Measurements from ENCODE around the gene CCDC152. TPM values are rescaled to one million over a fixed set of nuclear protein-coding genes. Genes with fewer than 3 reads are reported as not detected.
A peak's percentile ranks its signal among the peaks of the same experiment; 100 is the strongest.

The CCDC152 gene
- total RNA-seq (2021; ENCODE audit: unreplicated experiment) = not detected
- 0.14 TPM in 1 of 2 replicates, not detected in the other for polyA plus RNA-seq (2012)
- Bru-seq, nascent RNA = percentile 4 among the genes with signal in this experiment
- BruChase-seq, experiment 1, labeled RNA remaining after a 6-hour chase = percentile 4 among the genes with signal in this experiment
- percentile 2 among the genes with signal in this experiment for BruChase-seq, experiment 2, labeled RNA remaining after a 2-hour chase
- long read RNA-seq = 0 reads

GRCh38 chr5:42756606-42757601 lies at the start of gene CCDC152:
Gene CCDC152, plus strand, starts transcription at chr5:42756818. Its CDS starts 2,304 bp downstream, at chr5:42759122.
- H2AFZ ChIP-seq (ENCODE audit: low read depth, low read length, poor library complexity, severe bottlenecking) = no peak within 1 kb of the TSS
- POLR2A ChIA-PET = no interaction called here

More at GRCh38 chr5:42756606-42757601, at the start of gene CCDC152:
- DNase-seq (ENCODE audit: low read depth, low spot score) (no peak), ATAC-seq (no peak)
- intact Hi-C loops (cut with micrococcal nuclease) = no loop called here
- no TSS peak for BruUV-seq (replicated peaks)
- ChIA-PET RAD21 (ENCODE audit: low non-redundant PET in 1 of 2, low total read pairs in 2 of 2, uncharacterized antibody in 2 of 2, unreplicated experiment in 2 of 2) (no interaction called here), CTCF (no interaction called here)
- H3K9ac ChIP-seq (ENCODE audit: low read length) = no peak within 1 kb of the TSS
- H3K79me2 ChIP-seq (ENCODE audit: insufficient read depth, low read length) = no peaks in the 10 kb centered on the region
- no peaks in the 10 kb centered on the region for H3K9me2 ChIP-seq (ENCODE audit: insufficient read depth)
- no peaks in the 10 kb centered on the region for H3K36me3 ChIP-seq (ENCODE audit: control insufficient read depth in 1 of 2, insufficient read depth in 2 of 2, low read length in 2 of 2)
- no peak within 1 kb of the TSS for H3K4me3 ChIP-seq (replicated peaks in 1 of 2; ENCODE audit: low read depth in 1 of 2, low read length in 2 of 2)
- H3K9me3 ChIP-seq (ENCODE audit: control insufficient read depth in 1 of 2, insufficient read depth in 1 of 2, low read depth in 1 of 2, low read length in 2 of 2) = no peaks in the 10 kb centered on the region
- H3K4me1 ChIP-seq (ENCODE audit: control insufficient read depth in 1 of 2, insufficient read depth in 2 of 2, low read length in 2 of 2) = no peaks in the 10 kb centered on the region
- H4K20me1 ChIP-seq (ENCODE audit: insufficient read depth) = no peaks in the 10 kb centered on the region
- TF ChIP-seq JUND (IDR thresholded peaks at IDR 0.05) = no peak
- TF ChIP-seq EGR1 (IDR thresholded peaks at IDR 0.05; ENCODE audit: low read depth) = no peak
- TF ChIP-seq TCF7L2 (IDR thresholded peaks at IDR 0.05; ENCODE audit: borderline replicate concordance, extremely low read depth, insufficient read depth, insufficient read length) = no peak
- TF ChIP-seq CBX3 (IDR thresholded peaks at IDR 0.05; ENCODE audit: low read depth) = no peak
- TF ChIP-seq ZNF274 (IDR thresholded peaks at IDR 0.05; ENCODE audit: low read depth, low read length) = no peak
- no peak for TF ChIP-seq POLR2AphosphoS5 (IDR thresholded peaks at IDR 0.05; ENCODE audit: low read depth, low read length)
- TF ChIP-seq POLR2A (IDR thresholded peaks at IDR 0.05; ENCODE audit: borderline replicate concordance, extremely low read depth, insufficient read depth, insufficient read length) = no peak
- TF ChIP-seq RAD21 (IDR thresholded peaks at IDR 0.05; ENCODE audit: low read depth) = no peak
- no peak for TF ChIP-seq SIN3A (IDR thresholded peaks at IDR 0.05; ENCODE audit: low read depth)
- TF ChIP-seq ZFX (IDR thresholded peaks at IDR 0.05) = no peak
- no peak for TF ChIP-seq CTCF (IDR thresholded peaks at IDR 0.05 in 2 of 3, conservative IDR thresholded peaks at IDR 0.05 in 1 of 3; ENCODE audit: borderline replicate concordance in 1 of 3, insufficient read depth in 1 of 3, low read depth in 2 of 3, low read length in 2 of 3)
- H3K27ac ChIP-seq (ENCODE audit: low read depth, low read length) = no peak within 1 kb of the TSS
- H3K4me2 ChIP-seq (ENCODE audit: low read length) = no peak within 1 kb of the TSS
- H3K27me3 ChIP-seq (ENCODE audit: insufficient read depth, low read length) = no peaks in the 10 kb centered on the region
